GM19238 (cell line): ENCODE results near the gene TFDP1.
"Not testable (repeated sequence)": the region's sequence is repeated elsewhere in the genome, so short reads cannot be mapped to it uniquely, and the experiment has no call there.

Experiments used
- DNase-seq: peaks from one replicate; pipeline ENCODE4 v3.0.0; 2011; ENCODE audit warnings: low spot score; ENCODE audit not compliant: insufficient read length

TFDP1 gene

DNA sequence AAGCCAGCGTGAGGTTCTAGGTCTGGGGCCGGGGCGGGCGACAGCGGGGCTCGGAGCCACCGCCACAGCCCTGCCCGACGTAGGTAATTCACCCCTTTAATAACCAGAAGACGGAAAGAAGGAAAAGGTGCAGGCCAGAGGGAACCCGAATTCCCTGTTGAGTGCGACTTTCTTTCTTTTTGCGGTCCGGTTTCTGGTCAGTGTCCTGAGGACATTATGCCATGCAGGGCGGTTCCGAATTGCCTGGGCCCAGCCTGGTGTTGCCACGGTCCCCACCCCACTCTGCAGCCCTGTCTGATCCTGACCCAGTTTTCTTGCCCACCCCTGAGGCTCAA is 18.4 kb upstream of the TFDP1 start:
- no peak for DNase-seq

DNA sequence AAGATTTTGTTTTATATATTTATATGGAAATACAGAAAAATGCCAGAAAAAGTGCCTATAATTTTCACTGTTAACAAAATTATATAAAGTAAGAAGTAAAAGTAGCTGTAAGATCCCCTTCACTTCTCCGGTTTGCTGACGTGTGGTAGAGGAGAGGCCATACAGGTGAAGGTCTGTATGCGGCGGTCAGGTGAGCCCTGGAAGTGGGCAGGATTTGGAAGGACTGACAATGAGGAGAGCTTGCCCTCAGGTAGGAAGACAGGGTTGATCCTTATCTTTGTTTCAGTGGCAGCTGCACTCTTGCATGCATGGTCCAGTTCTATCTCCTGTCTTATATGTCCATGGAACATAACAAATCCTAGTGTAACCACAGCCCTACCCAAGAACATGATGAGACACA is 16.9 kb upstream of the TFDP1 start:
- no peak for DNase-seq

- no peak for DNase-seq
These were observed 11.5 kb upstream of the TFDP1 start for GRCh38 chr13:113573065-113573464.

DNA sequence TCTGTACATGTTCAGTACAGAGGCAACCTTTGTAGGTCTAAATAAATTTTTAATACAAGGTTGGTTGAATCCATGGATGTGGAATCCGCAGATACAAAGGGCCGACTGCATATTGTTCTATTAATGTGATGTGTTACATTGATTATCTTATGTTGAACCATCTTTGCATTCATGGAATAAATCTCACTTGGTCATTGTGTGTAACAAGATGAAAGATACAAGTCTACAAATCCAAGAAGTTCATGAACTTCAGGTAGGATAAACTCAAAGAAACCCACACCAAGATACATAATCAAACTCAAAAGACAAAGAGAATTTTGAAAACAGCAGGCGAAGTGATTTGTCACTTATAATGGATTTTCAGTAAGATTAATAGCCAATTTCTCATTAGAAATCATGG is 8.0 kb upstream of the TFDP1 start:
- DNase-seq, result no peak

- DNase-seq, result no peak
These were observed 6.6 kb upstream of the TFDP1 start for GRCh38 chr13:113577881-113578435.

GRCh38 chr13:113579686-113580085 is 4.9 kb upstream of the TFDP1 start:
- no peak for DNase-seq

DNA sequence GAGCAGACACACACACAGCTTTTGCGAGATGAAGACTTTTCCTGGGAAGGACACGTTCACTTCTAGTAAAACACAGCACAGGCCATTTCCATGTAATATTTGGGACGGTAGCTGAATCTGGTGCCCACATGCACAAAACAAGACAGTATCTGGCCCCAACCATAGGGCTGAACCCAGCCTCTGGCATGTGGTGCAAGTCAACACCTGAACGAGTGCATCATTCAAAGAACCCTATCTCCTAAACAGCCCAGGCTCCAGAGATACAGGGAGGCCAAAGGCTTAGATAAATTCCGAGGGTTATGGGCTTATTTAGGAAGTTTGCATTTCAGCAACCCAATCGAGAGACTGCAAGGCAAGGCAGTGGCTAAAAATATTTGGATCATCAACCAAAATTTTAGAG is 2.7 kb upstream of the TFDP1 start:
- DNase-seq, result no peak

GRCh38 chr13:113582841-113583631 is 1.5 kb upstream of the TFDP1 start:
- no peak for DNase-seq

GRCh38 chr13:113584870-113585671 is 518 bp downstream of the TFDP1 start:
- peak; percentile 46 for DNase-seq

DNA sequence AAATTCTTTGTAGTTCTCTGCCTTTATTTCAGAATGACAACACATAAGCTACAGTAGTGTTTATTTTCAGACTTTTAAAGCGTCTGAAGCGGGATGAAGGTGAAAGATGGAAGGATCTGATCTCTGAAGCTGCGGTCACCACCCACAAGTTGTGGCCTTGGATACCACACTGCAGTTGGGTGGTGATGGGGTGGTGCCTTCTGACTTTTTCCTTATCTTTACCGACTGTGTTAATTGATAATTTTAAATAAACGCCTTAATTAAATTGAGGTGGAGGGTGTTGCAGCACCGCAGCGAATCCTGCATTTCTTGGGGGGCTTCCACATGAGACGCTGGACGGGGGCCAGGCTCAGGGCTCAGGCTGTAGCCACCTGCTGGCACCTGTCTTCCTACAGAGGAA is 1.3 kb downstream of the TFDP1 start:
- DNase-seq, result no peak

GRCh38 chr13:113586661-113587479 is 2.3 kb downstream of the TFDP1 start:
- DNase-seq, result no peak

DNA sequence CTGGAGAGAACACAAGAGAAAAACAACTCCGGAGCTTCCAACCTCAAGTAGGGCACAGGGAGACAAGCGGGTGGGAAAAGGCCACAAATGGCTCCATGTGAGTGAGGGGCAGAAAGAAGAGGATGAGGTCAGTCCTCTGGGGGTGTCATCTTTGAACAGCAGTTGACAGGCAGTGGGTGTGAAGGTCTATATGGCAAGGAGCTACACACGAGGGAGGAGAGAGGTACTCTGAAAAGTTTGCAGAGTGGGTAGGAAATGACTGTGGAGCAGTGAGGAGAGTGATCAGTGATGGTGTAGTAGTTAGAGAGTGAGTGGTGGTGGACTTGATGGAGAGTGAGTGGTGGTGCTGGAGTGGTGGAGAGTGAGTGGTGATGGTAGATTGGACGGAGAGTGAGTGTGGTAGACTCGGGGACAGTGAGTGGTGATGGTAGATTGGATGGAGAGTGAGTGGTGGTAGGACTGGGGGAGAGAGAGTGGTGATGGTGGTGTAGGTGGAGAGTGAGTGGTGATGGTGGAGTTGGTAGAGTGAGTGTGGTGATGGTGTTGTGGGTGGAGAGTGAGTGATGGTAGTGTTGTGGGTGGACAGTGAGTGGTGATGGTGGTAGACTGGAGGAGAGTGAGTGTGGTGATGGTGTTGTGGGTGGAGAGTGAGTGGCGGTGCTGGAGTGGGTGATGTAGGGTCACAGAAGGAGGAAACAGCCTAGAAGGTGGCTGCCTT is 4.0 kb downstream of the TFDP1 start:
- no peak for DNase-seq

DNA sequence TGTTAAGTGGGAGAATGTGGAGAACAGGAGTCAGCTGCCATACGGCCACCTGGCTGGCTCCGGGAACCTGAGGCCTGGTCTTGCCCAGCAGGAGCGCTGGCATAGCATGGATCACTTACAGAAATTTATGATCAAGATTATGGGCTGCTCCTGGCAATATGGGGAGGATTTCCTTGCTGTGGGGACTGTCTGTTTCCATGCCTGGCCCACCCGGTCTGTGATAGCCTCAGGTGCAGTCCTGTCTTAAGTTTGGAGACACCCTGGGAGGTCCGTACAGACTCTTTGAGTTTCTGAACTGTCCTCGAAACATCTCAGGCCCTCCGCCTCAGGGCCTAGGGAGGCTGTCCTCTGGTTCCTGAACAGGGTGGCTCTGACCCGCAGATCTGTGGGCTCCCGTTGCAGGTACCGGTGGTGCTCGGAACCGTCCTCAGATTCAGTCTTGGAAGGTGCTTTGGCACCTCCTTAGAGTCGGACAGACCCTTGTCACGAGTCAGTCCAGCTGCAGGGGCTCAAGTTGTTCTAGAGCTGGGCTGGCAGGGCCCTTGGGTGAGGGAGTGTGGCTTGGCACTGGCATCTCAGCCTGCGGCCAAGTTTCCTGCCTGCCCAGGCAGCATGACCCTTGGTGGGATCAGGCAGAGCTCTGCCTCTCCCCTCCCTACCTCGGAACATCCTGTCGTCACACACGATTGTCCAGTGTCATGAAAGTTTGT is 4.9 kb downstream of the TFDP1 start:
- no peak for DNase-seq

DNA sequence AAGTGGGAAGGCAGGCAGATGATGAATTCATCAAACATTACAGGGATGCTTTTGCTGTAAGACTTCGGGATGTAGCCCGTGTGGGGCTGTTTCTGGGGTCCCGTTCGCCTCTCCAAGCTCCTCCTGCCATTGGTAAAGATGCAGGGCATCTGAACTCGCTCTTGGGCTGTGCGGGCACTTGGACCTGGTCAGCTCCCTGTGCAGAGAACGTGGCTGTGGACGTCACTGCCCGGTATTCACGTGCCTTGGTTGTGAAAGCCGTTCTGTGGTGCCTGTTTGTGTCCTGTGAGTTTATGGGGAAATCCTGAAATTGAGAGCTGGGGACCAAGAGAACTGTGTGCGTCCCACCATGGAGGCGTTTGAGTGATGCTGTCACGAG is 5.4 kb downstream of the TFDP1 start:
- DNase-seq, result no peak

- no peak for DNase-seq
These were observed 7.2 kb downstream of the TFDP1 start for GRCh38 chr13:113591750-113592149.

DNA sequence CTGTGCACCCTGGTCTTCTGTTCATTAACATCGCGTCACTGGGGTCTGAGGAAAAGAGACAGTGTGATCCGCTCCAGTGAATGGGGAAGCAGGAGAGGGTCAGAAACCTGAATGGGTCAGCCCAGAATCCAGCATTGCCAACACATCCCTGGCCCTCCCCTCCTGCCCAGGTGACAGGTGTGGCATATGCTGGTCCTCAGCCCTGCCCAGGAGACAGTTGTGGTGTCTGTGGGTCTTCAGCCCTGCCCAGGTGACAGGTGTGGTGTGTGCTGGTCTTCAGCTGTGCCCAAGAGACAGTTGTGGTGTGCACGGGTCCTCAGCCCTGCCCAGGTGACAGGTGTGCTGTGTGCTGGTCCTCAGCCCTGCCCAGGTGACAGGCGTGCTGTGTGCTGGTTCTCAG is 8.0 kb downstream of the TFDP1 start:
- no peak for DNase-seq

- DNase-seq, result not testable (repeated sequence)
These were observed 9.7 kb downstream of the TFDP1 start for GRCh38 chr13:113594066-113594821.

DNA sequence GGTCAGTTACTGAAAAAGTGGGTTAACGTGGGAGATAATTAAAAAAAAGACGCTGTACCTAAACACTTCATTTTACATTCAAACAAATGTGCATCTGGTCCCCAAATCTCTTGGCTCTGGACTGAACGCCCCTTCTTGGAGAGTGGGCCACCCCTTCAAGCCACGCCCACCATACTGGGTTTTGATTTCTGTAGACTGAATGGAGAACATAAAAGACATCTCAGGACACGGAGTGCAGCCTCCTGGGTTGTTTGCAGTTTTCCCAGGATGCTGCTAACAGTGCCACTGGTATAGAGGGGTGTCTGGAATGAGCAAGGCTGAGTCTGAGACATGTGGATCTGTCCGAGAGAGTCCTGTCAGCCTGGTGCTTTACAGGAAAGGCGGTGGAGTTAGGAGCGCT is 10.6 kb downstream of the TFDP1 start:
- no peak for DNase-seq

DNA sequence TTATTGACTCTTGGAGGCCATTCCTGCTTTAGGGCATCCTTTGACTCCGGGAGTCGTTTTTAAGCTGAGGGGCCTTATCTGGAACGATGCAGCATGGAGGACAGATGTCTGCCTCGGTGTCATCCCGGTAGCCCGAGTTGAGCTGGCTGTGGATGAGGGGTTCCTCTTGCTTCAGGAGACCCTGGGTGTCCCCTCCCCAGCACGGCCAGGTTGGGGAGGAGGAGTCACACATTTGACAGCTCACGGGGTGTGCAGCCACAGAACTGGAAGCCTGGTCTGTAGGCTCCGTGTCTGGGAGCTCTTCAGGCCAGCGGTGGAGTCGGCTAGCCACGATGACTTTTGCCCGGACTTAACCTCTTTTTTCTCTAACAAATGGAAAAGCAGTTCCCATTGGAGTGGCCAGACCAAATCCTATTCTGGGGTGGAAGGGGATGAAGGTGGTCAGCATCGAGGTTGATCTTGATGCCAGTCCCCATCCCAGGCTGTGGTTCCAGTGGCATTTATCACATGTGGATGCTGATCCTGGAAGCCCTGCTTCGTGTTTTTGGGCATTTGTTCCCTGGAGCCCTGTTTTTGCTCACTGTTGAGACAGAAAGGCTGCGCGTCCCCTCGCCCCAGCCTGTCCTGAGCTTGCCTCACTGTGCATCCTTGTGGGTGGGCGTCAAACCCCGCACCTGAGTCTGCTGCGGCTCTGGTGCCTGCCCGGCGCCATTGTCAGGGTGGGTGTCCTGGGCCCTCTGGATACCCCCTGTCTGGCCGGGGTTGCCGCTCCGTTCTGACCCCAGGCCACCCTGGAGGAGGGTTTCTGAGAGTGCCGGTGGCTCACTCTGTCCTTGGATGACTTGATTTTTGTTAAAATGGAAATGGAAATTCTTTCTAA is 12.0 kb downstream of the TFDP1 start:
- DNase-seq, result no peak
